ENCODE results near the gene HEMGN. TPM values are rescaled to one million over a fixed set of nuclear protein-coding genes. Genes with fewer than 3 reads are reported as not detected.
"Not testable (repeated sequence)": the region's sequence is repeated elsewhere in the genome, so short reads cannot be mapped to it uniquely, and the experiment has no call there.

HEMGN gene
- total RNA-seq, 1 experiment from 2014 or later = not detected

DNA sequence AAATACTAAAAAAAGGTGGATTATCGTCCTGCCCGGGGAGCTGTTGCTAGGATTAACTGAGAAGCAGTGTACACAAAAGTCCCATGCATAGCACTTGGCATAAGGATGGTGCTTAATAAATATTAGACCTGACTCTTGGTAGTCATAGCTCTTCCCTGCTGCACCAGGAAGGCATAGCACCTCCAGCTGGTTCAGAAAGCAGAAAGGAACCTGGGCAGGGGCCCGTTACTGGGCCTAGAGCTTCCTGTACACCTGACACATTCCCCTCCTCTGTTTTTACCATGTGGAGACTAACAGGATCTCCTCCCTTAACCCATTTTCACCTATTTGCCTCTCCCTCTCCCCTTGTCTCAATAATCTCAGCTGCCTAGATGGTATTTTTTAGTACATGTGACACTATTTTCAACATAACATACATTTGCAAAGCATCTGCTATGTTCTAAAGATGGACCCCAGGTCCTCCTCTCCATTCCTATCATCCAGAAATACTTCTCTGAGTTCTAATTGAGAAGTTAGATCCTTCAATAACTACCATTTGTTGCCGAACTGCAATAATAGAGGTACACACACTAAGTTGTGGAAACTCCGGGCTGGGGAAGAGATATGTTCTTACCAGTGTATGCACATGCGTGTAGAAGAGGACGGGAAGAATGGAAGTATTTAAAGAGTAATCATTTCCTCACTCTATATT lies 42.0 kb upstream of the HEMGN start:
- Histone ChIP-seq H3K4me3 (no peak overlapping the region), H3K9me3 (ENCODE audit: insufficient read depth, low read depth) (no peaks in the 10 kb centered on the region), H3K4me2 (no peak overlapping the region), H3K9me2 (ENCODE audit: insufficient read depth) (no peaks in the 10 kb centered on the region), H4K20me1 (ENCODE audit: insufficient read depth) (no peaks in the 10 kb centered on the region), H2AFZ (no peak overlapping the region), H3K79me2 (ENCODE audit: low read depth) (peaks cover 24% of the 10 kb centered on the region), H3K4me1 (replicated peaks; ENCODE audit: insufficient read depth) (peaks cover 9% of the 10 kb centered on the region), H3F3A (ENCODE audit: insufficient read depth, low read depth) (no peaks in the 10 kb centered on the region; the same call in 1 of the 2 replicates), H3K27me3 (ENCODE audit: insufficient read depth, low read depth) (no peaks in the 10 kb centered on the region), H3K27ac (no peak overlapping the region), H3K36me3 (ENCODE audit: low read depth) (no peaks in the 10 kb centered on the region)
- no TSS peak for BruUV-seq (replicated peaks)
- ChIA-PET CTCF (interaction anchor here (0.6 to 0.7 kb wide), 3 partner anchors 8 to 23 kb away, joined by 3 read pairs; no protein-coding TSS in a partner anchor), POLR2A (ENCODE audit: unreplicated experiment) (no interaction called here)
- no peak for DNase-seq
- no peak for TF ChIP-seq EZH2 (IDR thresholded peaks at IDR 0.05; ENCODE audit: low read depth)
- TF ChIP-seq CTCF (conservative IDR thresholded peaks at IDR 0.05) = no peak
- intact Hi-C loops (cut with micrococcal nuclease; ENCODE audit: unreplicated experiment) = loop anchor here (5.0 kb wide), 2 partner anchors 77 to 268 kb away; partner anchors contain the start of gene NANS

DNA sequence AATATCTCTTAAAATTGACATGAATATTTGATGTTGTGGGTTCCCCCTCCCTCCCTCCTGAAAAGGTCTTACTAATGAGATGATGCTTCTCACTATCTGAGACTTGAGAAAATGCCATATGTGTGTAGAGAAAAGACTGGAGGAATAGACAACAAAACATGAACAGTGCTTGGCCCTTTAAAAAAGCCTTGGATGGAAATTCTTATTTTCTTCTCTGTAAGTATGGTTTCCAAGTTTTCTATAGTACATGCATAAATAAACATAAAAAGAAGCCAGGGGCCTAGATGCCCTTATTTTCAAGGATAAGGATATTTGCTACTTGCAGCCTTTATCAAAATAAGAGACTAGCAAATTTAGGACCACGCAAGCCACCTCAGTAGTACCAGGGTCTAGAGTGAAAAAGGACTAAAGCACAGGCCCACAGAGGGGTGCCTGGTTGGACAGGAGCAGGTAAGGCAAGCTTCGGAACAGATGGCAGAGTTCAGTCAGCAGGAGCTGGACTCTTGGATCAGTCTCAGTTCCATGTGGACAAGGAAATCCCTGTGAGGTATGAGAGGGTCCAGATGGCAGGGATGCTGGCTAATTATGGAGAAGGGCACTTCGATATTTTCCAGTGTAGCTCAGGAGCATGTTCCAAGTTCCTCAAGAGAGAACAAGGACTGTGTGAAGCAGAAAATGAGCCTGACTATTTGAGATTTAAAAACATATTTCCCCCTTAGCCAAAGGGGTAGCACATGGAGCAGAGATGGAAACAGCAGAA lies 40.6 kb upstream of the HEMGN start:
- H3F3A ChIP-seq (ENCODE audit: insufficient read depth, low read depth) = no peaks in the 10 kb centered on the region; the same call in 1 of the 2 replicates
- H3K4me2 ChIP-seq = no peak overlapping the region
- BruUV-seq (replicated peaks) = no TSS peak
- no peaks in the 10 kb centered on the region for H3K36me3 ChIP-seq (ENCODE audit: low read depth)
- no peak overlapping the region for H3K27ac ChIP-seq
- H3K4me3 ChIP-seq = no peak overlapping the region
- no peak for TF ChIP-seq CTCF (conservative IDR thresholded peaks at IDR 0.05)
- no peak for TF ChIP-seq EZH2 (IDR thresholded peaks at IDR 0.05; ENCODE audit: low read depth)
- intact Hi-C loops (cut with micrococcal nuclease; ENCODE audit: unreplicated experiment) = no loop called here
- no peaks in the 10 kb centered on the region for H3K27me3 ChIP-seq (ENCODE audit: insufficient read depth, low read depth)
- H3K9me3 ChIP-seq (ENCODE audit: insufficient read depth, low read depth) = no peaks in the 10 kb centered on the region
- ChIA-PET CTCF (interaction anchor here (0.5 kb wide), 1 partner anchor 11 kb away, joined by 3 read pairs; no protein-coding TSS in a partner anchor), POLR2A (ENCODE audit: unreplicated experiment) (no interaction called here)
- no peak overlapping the region for H2AFZ ChIP-seq
- peaks cover 9% of the 10 kb centered on the region for H3K4me1 ChIP-seq (replicated peaks; ENCODE audit: insufficient read depth)
- no peaks in the 10 kb centered on the region for H3K9me2 ChIP-seq (ENCODE audit: insufficient read depth)
- peaks cover 17% of the 10 kb centered on the region for H3K79me2 ChIP-seq (ENCODE audit: low read depth)
- H4K20me1 ChIP-seq (ENCODE audit: insufficient read depth) = no peaks in the 10 kb centered on the region
- no peak for DNase-seq

DNA sequence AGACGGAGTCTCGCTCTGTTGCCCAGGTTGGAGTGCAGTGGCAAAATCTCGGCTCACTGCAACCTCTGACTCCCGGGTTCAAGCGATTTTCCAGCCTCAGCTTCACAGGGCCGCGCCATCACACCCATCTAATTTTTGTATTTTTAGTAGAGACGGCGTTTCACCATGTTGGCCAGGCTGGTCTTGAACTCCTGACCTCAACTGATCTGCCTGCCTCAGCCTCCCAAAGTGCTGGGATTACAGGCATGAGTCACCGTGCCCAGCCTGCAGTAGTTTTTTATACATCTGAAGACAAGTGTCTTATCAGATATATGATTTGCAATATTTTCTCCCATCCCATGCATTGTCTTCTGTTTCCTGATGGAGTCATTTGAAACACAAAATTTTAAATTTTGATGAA lies 38.7 kb upstream of the HEMGN start:
- H3K36me3 ChIP-seq (ENCODE audit: low read depth); H3K27ac ChIP-seq; H3K4me3 ChIP-seq; DNase-seq; H4K20me1 ChIP-seq (ENCODE audit: insufficient read depth); H3K9me3 ChIP-seq (ENCODE audit: insufficient read depth, low read depth); BruUV-seq (replicated peaks); H3K79me2 ChIP-seq (ENCODE audit: low read depth); CTCF ChIA-PET; H3K4me2 ChIP-seq; intact Hi-C loops (cut with micrococcal nuclease; ENCODE audit: unreplicated experiment); H3K4me1 ChIP-seq (replicated peaks; ENCODE audit: insufficient read depth); H3K27me3 ChIP-seq (ENCODE audit: insufficient read depth, low read depth); H3K9me2 ChIP-seq (ENCODE audit: insufficient read depth); H2AFZ ChIP-seq; H3F3A ChIP-seq (ENCODE audit: insufficient read depth, low read depth); POLR2A ChIA-PET (ENCODE audit: unreplicated experiment): not testable (repeated sequence)

All from PC-9 (cell line).